Gastroesophageal sphincter (tissue), 3 donors: ENCODE results near the gene NCOA4.

Source experiments
- POLR2AphosphoS5 ChIP-seq: sonication (generic); formaldehyde crosslinking; IDR thresholded peaks from one replicate; pipeline ENCODE4 v1.6.1; 2017; ENCODE audit warnings: antibody characterized with exemption
- TF ChIP-seq, protein P1 (sequence below), 4 experiments: fragments of 200-600 bp in 2 of 4; fragments of 450-650 bp in 2 of 4; sonication (generic) in 1 of 4; IDR thresholded peaks; one replicate each; pipeline ENCODE4 v1.5.1; 2017 to 2019; ENCODE audit warnings: antibody characterized with exemption in 4 of 4, mild to moderate bottlenecking in 2 of 4, moderate library complexity in 2 of 4

GRCh38 chr10:46018453-46019176, 11.8 kb downstream of the NCOA4 start:
- TF ChIP-seq, protein P1, sequence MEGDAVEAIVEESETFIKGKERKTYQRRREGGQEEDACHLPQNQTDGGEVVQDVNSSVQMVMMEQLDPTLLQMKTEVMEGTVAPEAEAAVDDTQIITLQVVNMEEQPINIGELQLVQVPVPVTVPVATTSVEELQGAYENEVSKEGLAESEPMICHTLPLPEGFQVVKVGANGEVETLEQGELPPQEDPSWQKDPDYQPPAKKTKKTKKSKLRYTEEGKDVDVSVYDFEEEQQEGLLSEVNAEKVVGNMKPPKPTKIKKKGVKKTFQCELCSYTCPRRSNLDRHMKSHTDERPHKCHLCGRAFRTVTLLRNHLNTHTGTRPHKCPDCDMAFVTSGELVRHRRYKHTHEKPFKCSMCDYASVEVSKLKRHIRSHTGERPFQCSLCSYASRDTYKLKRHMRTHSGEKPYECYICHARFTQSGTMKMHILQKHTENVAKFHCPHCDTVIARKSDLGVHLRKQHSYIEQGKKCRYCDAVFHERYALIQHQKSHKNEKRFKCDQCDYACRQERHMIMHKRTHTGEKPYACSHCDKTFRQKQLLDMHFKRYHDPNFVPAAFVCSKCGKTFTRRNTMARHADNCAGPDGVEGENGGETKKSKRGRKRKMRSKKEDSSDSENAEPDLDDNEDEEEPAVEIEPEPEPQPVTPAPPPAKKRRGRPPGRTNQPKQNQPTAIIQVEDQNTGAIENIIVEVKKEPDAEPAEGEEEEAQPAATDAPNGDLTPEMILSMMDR (IDR thresholded peaks at IDR 0.05), result no peak
- no peak for TF ChIP-seq POLR2AphosphoS5
